NCI-H2081 treated with DMSO at 0.1 percent for 48 hours (cell line): ENCODE results near the gene NPS.

ENCODE experiments used
- DNase-seq: peaks from one replicate; lab custom pipeline; 2025; lab: John Stamatoyannopoulos, UW

The NPS gene

GRCh38 chr10:127561647-127562046 lies 12.5 kb downstream of the NPS start:
- no peak for DNase-seq

- DNase-seq: no peak
These were observed 14.8 kb downstream of the NPS start for GRCh38 chr10:127563718-127564553.

DNA sequence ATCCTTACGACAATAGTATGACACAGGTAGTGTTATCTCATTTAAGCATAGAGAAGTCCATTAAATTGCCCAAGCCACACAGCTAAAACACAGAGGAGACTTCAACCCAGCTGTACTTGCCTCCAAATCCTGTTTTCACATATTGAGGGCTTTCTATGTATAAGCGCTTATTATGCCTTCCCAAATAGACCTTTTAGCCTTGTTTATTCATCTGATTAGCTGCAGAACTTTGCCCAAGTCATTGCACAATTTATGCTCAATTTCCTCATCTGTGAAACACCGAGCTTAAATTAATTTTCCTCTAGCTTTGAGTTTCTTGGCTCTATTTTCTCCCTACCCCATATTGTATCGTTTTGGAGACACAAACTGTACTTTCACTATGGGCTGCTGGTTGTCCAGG lies 15.5 kb downstream of the NPS start:
- no peak for DNase-seq

- DNase-seq: no peak
These were observed 16.5 kb downstream of the NPS start for GRCh38 chr10:127565583-127565982.

- no peak for DNase-seq
These were observed 20.1 kb downstream of the NPS start for GRCh38 chr10:127569210-127569609.

DNA sequence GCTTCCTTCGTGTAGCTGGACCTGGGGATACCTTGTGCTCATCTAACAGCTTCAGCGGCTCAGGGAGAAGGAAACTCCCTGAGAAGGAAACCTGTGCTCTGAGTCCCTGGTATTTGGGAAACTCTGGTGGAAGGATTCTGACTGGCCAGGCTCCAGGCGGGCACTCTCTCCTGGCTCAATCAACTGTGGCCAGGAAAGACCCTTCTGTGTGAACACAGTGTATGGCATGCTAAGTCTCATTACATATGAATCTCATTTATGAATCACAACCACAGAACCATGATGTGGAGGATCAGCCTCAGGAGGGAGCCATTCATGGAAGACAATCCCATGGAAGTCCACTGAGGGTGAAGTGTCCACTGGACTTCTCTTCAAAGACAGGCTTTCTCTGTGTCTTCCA lies 20.9 kb downstream of the NPS start:
- no peak for DNase-seq

DNA sequence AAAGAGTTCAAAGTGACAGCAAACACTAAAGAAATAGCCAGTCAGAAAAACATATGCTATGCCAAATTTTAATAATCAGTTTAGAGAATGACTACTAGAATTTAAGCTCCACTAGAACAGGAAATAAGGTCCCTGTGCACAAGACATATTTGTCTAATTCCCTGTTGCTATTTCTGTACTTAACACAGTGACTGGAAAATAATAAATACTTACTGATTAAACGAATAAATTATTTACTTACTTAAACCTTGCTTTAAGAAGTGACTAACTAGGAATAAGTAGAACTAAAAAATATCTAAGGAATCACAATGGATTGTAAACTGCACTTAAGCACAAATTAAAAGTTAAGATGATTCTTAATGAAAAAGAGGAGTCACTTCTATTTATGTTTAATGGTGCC lies 22.3 kb downstream of the NPS start:
- DNase-seq: no peak

- no peak for DNase-seq
These were observed 26.9 kb downstream of the NPS start for GRCh38 chr10:127576051-127576450.

- no peak for DNase-seq
These were observed 27.6 kb downstream of the NPS start for GRCh38 chr10:127576740-127577161.

- no peak for DNase-seq
These were observed 28.5 kb downstream of the NPS start for GRCh38 chr10:127577376-127578258.

GRCh38 chr10:127578259-127578960 lies 29.3 kb downstream of the NPS start:
- no peak for DNase-seq

- DNase-seq: no peak
These were observed 29.8 kb downstream of the NPS start for GRCh38 chr10:127578961-127579305.

GRCh38 chr10:127579640-127580039 lies 30.5 kb downstream of the NPS start:
- DNase-seq: no peak

GRCh38 chr10:127580822-127581221 lies 31.7 kb downstream of the NPS start:
- no peak for DNase-seq

GRCh38 chr10:127585519-127586023 lies 36.5 kb downstream of the NPS start:
- no peak for DNase-seq

DNA sequence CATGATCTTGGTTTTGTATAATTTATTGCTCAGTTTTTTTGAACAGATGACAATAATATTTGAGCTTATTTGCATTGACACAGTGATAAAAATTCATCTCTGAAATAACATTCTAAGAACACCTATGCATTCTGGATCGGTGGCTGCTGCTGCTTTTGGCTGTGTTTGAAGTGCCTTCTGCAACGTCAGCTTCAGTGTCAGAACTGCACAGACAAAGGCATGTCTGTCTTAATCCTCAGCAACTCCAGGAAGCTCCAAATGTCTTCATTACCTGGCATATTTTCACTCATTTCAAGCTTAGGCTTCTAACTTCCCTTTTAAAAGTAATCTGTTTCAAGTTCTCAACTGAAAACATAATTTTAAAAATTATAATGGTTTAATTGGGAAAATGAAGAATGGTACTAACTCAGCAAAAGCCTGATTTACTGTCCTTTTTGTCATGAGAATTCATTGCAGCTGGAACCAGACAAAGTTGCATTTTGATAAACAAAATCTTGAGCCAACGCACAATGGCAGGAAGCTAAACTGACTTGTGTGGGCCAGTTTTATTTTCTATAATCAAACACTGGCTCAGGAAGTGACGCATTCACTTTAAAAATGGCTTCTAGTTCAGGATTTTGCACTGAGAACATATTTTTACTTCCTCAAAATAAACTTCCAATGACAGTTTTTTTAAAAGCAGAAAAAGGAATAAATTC lies 38.7 kb downstream of the NPS start:
- no peak for DNase-seq

DNA sequence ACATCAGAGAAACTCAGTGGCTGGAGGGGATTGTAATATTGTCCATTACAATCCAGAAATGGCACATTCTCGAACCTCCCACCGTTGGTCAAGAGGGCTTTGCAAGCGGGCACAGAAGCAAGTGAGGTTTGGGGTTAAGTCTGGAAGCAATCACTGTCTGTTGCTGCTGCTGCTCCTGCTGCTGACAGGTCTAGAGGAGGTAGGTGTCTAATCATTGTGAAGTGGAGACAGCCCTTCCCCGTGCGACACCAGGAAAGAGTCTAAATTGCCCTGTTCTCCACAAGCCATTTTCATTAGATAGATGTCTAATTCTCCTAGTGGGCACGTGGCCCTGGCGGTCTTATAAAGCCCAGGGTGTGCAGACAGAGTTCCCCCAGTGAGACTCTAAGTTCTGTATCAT lies 43.5 kb downstream of the NPS start:
- DNase-seq: no peak

- no peak for DNase-seq
These were observed 51.4 kb downstream of the NPS start for GRCh38 chr10:127600479-127600878.
